HG03064 (cell line): ENCODE measurements around the gene PRKAG2.
"Not testable (repeated sequence)": the region's sequence is repeated elsewhere in the genome, so short reads cannot be mapped to it uniquely, and the experiment has no call there.

ENCODE experiments used
- ATAC-seq: cut with Tn5 transposase; IDR thresholded peaks from one replicate; pipeline ENCODE4 v1.9.1; 2021; ENCODE audit warnings: low read depth; ENCODE audit not compliant: unreplicated experiment

Gene PRKAG2

DNA sequence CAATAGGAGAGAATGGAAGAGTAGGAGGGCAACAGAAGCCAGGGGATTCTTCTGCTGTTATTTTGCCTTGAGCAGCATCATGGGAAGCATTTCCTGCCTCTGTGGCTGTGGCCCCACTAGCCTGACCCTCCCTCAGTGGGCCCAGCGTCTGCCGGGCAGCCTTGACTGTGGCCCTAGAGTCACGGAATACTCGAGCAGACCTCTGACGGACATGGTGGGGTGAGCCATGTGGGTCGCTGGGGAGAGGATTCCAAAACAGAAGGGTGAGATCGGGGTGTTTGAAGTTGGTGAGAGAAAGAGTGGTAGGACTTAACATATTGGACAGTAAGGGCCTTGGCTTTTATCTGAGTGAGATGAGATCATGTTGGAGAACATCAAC, 8.3 kb upstream of the PRKAG2 start:
- no peak for ATAC-seq

DNA sequence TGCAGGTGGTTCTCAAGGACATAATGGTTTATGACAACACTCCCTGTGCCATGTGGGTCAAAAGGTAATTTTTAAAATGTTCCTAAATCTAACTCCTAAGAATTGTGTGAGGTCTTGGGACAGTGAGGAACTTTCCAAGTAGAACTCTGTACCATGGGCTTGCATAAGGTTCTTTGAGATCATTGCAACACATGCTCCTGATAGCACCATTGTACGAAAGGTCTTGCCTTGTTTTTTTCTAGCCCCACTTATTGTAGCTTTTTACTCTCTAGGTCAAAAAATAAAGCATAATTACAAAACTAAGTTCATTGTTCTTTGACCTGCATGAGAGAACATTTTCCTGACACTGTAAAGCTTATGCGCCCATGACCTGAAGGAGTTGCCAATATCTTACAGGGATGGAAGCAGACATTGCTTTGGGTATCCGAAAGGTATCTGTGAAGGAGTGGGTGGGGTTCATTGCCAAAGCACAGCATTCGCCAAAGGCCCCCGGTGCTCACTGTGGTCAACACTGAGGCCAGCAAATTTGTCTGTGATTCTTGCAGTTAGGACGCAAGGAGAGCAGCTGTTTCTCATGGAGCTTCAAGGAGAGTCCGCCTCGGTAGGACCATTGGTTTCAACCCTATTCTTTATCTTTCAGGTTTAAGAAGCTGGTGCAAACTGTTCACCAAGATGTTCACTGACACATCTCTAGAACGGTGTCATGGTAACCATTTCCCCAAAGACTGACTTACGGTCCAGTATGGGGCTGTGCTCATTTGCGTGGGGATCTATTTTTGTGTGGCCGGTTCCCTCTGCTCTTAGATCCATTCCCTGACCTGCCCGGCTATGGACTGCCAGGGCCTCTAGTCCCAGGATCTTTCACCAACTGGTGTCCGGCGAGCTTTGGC, 7.6 kb upstream of the PRKAG2 start:
- ATAC-seq: no peak

DNA sequence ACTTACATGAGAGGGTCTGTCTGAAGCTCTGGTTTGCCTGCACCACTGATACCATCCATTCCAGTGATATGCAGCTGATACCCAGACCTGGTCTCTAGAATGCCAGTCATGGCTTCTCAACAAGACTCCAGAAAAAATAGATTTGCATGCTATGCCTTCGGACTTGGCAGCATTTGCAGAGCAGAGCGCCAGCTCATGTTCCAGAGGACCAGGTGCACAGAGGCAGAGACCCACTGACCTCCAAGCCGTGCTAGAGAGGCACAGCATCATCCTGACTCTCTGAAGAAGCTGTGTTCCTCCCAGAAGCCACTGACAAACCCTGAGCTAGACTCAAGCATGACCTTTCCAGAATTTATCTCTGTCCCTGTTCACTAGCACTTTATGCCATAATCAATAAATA, 6.9 kb upstream of the PRKAG2 start:
- no peak for ATAC-seq

DNA sequence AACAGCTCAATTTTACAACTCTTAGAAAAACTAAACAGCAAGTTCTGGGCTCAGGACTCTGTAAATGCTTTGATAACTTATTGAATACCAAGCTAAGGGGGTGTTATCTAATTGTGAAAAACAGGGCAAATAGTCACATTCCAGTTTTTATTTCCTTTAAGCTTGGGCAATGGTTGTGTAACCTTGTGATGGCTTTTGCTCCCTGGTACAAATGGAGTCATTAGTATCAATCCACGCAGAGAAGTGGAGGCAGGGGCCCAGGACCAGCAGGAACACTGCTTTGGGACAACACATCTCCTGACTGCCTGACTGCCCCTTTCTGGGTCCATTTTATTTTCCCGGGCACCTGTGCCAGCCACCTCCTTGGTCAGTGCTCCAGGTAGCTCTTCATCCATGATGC, 5.8 kb upstream of the PRKAG2 start:
- no peak for ATAC-seq

DNA sequence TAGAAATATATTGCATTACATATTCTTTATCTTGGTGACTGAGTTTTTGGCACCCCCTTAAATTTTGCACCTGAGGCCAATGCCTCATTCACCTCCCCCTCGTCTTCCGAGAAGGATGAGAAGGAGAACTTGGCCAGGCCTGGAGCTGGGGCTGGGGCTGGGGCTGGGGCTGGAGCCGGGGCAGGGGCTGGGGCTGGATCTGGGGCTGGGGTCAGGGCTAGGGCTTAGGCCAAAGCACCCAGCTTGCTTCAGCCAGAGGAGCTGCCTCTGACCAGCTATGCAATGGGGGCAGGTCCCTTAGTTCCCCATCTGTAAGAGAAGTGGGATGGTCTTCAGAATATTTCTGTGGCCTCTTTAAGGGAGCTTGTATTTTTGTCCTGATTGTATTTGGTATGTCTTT, 3.8 kb upstream of the PRKAG2 start:
- no peak for ATAC-seq

DNA sequence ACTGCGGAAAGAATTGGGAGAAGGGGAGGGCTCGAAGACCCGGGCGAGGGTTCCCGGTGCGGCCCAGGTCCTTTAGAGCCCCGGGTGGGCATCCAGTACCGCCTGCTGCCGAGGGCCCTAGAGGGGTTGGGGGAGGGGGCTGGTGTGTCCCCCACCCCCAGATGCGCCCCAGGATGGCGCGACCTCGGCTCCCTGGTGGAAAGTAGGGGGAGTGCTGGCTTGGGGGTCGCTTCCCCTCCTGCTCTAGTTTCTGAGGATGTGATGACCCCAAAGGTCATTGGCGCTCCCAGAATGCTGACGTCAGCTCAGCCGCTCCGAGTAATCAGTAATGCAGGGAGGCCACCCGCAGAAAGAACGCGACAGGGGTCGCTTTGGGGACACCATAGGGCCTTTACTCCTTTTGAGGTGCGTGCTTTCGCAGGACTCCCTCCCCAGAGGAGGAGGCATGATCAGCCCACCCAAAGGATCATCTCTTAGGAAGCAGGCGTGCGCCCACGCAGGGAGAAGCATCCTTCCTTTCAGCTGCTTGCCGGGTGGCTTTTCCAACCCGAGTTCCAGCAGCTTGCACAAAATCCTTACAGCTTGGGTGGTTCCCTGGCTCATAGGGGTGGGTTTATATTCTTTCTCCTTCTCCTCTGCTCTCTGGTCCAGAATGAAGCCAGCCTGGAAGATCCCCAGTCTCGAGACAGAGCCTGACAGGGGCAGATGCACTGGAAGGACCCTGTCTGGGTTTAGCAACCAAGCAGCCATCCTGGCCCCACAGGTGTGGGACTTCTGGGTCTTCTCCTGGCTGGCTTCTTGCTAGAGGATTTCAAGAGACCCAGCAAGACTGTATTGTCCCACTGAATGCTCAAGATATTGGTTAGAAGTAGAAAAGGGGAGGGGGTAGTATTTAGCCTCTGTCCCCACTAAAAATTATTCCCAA, 1.3 kb upstream of the PRKAG2 start:
- no peak for ATAC-seq

DNA sequence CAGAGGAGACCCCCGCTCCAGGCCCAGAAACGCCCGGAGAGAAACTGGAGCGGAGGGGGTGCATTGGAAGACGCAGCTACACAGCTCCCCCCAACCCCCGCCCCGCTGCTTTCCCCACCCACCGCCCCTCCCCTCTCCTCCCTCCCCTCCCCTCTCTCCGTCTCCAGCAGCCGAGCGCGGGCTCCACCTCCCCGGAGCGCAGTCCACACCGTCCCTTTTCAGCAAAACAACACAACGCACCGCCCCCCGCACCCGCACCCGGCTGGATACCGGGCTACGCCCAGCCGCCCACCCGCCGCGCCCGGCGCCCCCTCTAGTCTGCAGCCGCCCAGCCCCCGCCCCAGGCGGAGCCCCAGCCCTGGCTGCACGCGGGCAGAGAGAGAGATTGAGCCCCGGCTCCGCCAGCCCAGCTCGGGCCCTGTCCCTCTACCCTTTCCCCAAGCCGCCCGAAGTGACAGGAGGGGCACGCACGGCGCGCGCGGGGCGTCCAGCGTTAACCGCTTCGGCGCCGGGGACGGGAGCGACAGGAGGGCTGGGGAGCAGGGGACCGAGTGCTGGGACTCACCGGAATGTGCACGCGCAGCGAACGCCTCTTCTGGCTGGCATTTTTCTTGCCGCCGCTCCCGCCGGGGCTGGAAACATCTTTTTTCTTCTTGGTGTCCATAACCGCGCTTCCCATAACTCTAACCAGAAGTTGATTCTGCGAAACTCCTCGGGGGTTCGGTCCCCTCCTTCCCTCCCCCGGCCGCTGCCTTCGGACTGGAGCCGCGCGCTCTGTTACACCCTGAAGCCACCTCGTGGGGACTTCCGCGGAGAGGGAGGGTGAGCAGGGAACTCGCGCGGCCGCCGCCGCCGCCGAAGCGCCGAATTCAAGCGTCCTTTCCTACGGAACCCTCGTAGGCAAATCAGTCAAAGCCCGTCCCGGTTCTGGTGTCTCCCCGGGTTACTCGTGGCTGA, 695 bp downstream of the PRKAG2 start:
- ATAC-seq: no peak

DNA sequence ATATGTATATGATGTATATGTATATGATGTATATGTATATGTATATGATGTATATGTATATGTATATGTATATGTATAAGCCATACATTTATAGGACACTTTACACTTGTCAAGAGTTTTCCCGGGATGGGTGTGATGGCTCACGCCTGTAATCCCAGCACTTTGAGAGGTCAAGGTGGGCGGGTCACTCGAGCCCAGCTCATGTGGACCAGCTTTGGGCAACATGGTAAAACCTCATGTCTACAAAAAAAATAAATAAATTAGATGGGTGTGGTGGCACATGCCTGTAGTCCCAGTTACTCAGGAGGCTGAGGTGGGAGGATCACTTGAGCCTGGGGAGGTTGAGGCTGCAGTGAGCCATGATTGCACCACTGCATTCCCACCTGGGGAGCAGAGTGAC, 2.4 kb downstream of the PRKAG2 start:
- ATAC-seq: not testable (repeated sequence)

DNA sequence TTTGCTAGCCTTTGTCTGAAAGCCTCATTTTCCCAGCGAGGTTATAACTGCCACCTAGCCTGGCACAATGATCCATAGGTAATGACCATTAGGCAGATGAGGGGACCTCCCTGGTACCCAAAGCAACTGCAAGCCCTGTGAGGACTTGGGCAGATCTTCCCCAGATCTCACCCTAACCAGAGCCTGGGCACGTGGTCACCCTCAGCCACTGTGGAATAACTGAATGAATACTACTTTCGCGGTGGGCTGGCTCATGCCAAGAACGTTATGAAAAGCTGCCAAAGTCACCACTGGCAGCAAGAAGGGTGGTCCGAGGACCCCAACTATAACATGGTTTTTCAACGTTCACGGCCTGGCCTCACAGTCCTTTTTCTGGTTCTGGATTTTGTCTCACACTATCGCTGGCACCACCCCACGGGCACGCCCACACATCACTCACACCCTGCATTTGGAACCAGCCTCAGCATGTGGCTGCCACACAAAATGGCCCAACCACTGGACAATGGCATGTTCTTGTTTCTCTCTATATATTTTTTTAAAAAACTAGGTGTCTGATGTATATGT, 3.4 kb downstream of the PRKAG2 start:
- no peak for ATAC-seq

DNA sequence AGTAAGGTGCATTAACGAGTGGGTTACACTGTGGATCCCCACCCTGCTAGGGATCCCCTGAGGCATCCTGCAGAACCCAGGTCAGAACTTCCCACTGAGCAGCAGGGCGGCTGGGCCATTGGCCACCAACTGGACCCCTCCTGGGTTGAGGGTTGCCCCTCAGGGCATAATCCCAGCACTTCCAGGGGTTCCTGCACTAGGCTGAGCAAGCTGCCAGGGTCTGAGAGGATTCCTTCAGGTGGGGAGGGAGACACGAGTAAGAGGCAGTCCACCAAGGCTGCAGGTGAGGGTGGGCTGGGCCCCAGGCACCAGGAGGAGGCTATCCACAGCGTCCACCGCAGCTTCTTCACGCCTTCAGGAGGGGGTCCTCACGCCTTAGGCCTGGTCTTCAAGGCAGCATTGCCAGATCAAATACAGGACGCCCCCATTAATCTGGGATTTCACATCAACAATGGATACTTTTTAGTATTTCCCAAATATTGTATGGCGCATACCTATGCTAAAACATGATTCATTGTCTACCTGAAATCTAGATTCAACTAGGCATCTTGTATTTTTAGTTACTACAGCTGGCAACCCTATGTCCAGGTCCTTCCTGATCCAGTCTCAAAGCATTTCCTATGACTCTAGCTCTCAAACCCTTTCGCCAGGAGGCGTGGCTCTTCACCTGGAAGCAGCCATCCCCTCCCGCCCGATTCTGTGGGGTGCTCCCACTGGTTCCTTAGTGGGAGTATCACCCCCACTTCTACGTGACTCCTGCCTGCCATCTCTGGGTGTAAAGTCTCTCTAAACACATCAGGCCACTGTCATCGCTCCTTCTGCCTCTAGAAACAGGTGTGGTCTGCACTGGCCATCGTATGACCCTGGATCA, 4.1 kb downstream of the PRKAG2 start:
- ATAC-seq: no peak

DNA sequence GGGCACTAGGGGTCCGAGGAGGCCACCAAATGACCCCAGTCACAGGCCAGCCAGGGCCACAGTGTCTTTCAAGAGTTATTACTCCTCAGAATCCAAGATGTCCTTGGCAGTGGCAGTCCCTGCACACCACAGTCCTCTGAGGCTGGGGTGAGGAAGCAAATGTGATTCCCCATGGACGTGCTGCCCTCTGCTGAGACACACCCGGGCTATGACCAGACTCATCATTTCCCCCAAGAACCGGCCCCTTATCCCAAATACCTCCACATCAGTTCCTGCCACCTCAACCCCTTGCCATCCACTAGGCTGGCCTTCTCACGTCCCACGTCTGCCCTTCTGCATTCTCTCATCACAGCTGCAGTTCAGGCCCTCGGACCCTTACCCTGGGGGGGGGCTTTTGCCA, 5.0 kb downstream of the PRKAG2 start:
- no peak for ATAC-seq

DNA sequence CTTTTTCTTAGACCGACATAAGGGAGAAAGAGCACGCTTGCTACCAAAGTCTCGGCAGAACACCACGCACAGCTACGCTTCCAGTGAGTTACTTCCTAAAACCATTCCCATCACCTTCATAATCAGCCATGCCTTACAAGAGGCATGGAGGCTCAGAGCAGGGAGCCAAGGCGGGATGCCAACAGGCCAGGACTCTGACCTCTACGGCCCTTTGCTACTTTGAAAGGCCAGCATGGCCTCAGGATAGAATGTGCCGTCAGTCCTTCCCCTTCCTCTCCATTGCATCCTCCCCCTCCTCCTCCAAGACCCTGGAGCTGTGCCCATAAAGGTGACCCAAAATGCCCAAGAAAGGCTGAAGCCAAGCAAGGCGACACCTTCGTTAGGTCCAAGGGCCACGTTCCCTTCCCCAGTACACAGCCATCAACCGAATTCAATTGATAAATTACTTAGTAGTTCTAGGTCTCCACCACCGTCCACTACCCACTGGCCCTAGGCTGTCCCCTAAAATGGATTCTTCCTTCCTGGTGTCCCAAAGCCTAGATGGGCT, 5.7 kb downstream of the PRKAG2 start:
- no peak for ATAC-seq

DNA sequence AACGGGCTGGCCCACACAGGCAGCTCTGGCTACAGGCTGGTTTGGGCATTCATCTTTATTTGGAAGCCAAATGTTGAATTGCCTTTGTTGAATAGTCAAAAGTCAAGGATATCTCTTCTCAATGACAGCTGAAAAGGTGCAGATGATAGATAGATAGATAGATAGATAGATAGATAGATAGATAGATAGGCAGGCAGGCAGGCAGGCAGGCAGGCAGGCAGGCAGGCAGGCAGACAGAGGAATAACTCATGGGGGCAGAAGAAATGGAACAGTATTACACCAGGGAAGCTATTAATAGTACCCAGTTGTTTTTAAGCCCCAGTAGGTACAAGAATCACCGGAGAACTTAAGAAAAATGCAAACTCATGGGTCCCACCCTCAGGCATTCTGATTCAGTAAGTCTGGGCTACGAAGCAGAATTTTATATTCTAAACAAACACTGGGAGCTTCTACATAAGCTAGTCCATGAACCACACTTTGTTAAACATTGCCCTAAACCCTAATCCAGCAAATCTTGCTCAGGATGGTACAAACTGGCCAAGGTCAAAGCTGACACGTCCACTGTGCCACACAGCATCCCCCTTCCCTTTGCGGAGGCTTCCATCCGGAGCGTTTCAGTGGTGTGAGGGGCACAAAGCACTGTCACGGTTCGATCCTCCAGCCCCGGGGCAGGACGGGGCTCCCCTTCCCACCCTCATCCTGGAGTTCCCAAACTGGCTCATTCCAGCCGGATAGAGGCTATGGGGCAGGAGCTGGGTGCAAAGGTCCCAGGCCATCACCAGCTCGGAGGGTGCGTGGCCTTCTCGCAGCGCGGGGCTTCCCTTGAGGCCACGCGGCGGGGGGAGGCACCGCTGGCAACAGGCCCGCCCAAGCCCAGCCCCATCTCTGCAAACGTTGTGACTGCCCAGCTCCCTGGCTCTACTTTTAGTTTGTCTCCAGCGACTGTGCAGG, 6.7 kb downstream of the PRKAG2 start:
- ATAC-seq: no peak

DNA sequence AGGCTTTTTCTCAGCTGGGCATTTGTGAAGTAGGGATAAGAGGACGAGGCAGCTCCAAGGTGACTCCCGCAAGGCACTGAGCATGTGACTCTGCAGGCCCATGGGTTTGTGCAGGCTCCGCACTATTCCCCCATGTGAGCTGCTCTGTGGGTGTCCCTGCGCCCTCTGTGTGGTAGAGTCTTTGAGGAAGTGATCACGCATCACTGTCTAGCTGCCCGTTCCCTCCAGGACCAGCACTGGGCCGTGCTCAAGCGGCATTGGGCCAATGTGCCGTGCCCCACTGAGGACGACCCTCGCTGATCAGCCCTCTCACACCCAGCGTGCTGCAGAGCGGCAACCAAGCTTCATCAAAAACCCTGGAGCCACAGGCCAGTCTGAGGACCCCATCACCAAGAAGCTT, 7.5 kb downstream of the PRKAG2 start:
- ATAC-seq: no peak

DNA sequence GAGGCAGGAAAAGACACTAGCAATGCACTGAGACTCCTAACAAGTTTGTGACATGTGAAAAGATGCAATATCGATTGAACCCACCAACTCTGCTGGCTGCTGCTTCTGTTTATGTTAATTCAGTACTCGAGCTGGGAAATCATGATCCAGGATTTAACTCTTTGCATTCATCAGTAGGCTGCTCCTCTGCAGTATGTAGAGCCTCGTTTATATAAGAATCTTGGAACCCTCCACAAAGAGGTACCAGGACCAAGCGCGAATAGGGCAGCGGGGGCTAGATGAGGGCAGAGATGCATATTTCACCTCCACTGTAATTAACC, 7.8 kb downstream of the PRKAG2 start:
- ATAC-seq: no peak

DNA sequence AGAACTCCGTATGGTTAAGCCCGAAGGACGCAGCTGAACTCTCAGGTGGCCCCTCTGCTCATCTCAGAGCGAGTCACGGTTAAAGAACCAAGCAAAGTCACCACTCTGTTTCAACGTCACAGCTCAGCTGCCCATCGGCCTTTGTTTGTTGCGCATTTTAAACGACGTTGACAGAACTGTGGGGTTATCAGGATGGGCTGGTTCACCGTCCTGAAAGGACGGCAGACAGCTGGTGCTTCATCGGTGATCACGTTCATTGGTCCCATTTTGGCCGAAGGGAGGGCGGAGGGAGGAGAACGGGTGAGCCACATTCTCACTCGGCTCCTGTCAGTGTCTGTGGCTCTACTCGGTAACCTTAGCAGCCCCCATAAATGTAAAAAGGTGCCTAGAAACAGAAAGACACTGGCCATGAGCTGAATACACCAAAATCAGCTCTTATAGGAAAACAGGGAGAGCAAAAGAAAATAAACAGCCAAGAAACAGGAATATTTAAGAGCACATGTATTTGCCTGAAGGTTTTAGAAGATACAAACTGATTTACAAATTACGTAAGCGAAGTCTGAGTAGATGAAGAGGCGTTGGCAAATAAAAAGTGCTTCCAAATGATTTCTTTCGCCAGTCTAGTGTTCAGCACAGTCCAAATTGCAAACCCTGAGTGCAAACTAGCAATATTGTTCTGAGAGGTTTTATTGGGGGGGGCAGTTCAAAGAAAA, 8.4 kb downstream of the PRKAG2 start:
- no peak for ATAC-seq

DNA sequence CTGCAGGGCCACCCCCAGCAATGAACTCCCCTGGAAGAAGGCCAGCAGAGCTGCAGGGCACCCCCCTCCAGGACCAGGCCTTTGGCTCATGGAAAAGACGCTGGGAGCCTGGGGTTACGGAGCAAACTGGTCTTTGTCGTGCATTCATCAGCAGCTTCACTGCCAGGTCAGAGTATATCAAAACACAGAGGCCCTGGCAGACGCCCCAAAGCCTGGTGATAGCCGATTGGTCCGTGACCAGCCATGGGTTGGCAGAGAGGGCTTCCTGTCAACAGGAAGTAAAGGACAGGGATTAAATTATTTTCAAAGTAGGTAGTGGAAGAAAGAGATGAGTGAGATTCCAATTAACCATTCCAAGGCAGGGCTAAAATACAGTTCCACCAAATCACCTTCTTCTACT, 9.0 kb downstream of the PRKAG2 start:
- no peak for ATAC-seq
